GM18867 (cell line): Measurements from ENCODE around the gene PTGER4.
"Not testable (repeated sequence)": the region's sequence is repeated elsewhere in the genome, so short reads cannot be mapped to it uniquely, and the experiment has no call there.

Experiments used
- ATAC-seq: cut with Tn5 transposase; IDR thresholded peaks from one replicate; pipeline ENCODE4 v1.9.1; 2021; ENCODE audit warnings: mild to moderate bottlenecking, moderate library complexity; ENCODE audit not compliant: unreplicated experiment

Gene PTGER4

DNA sequence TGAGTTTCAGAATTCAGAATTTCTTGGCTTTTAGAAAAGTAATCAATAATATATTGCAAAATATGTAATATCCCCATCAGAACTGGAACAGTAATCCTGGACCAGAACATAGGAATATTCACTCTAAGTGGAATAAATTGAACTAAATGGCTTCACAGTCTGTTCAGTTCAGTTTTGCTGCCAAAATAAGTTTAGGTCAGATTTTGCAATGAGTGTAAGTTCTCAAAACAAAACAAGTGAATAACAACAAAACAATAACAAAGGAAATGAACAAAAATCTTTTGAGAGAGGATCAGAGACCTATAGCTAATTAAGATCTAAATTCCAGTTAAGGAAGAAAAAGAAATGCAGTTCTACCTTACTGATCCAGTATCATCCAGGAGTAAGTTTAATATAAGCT, 9.3 kb downstream of the PTGER4 start:
- no peak for ATAC-seq

GRCh38 chr5:40689438-40689837, 9.7 kb downstream of the PTGER4 start:
- peak; percentile 47 for ATAC-seq

DNA sequence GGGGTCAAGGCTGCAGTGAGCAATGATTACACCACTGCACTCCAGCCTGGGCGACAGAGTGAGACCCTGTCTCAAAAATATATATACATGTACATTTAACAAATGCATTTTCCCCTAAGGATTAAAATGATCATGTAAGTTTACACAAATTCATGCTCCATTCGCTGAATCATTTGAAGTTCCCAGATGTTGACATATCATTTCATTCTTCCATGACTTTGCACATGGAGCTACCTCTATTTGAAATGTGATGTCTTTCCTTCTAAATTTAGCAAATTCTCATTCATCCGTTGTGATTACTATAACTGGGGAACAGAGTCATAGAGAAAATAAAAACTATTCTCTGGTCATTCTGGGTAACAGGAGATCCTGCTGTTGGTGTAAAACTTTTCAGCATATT, 10.6 kb downstream of the PTGER4 start:
- ATAC-seq: no peak

DNA sequence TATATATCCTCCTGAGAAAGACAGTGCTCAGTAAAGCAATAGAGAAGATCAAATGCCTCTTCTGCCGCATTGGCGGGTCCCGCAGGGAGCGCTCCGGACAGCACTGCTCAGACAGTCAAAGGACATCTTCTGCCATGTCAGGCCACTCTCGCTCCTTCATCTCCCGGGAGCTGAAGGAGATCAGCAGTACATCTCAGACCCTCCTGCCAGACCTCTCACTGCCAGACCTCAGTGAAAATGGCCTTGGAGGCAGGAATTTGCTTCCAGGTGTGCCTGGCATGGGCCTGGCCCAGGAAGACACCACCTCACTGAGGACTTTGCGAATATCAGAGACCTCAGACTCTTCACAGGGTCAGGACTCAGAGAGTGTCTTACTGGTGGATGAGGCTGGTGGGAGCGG, 12.2 kb downstream of the PTGER4 start:
- ATAC-seq: no peak

- ATAC-seq: no peak
Observed at GRCh38 chr5:40694433-40694832, 14.7 kb downstream of the PTGER4 start.

DNA sequence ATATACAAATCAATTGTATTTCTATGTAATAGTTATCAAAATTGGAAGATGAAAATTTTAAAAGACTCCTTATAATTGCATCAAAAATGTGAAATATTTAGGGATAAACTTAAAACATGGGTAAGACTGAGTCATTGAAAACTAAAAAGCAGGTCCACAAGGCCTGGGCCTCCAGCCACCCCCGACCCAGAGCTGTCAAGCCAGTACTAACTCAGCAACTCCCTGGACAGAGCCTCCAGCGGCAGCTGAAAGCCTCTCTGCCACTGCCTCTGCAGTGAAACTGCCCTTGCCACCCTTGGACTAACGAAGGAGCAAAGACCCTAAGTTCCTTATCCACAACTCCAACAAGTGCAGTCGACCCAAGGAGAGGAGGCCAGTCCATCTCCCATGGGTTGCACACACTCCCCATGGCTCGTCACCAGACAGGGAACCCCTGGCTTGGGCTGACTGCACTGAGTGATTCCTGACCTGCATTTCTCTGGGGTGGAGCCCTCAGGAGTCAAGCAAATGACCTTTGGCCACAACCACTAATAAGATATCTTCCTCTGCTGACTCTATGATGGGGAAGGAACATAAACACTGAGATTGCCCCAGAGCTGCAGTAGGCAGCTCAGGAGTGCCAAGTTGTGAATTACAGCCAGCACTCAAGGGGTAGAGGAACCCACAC, 20.5 kb downstream of the PTGER4 start:
- no peak for ATAC-seq

- ATAC-seq: not testable (repeated sequence)
Observed at GRCh38 chr5:40702027-40702426, 22.3 kb downstream of the PTGER4 start.

GRCh38 chr5:40705484-40705883, 25.8 kb downstream of the PTGER4 start:
- ATAC-seq: not testable (repeated sequence)

- ATAC-seq: not testable (repeated sequence)
Observed at GRCh38 chr5:40710575-40710974, 30.9 kb downstream of the PTGER4 start.

GRCh38 chr5:40714001-40714400, 34.3 kb downstream of the PTGER4 start:
- no peak for ATAC-seq

DNA sequence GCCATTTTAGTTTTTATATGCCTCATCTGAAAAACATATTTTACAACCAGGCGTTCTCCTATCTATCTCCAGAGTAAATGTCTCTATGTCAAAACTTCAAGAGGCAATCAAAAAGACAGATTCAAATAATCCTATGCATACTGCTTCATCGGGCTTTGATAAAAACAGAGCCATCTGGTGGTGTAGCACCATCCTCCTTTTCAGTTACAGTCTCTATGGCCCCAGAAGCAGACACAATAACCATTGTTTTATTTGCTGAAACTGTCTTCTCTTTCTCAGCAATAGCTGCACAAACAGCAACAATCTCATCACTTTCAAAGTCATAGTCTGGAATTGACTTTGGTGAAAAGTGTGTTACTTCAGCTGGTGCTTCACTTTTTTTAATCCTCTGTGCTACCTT, 36.3 kb downstream of the PTGER4 start:
- no peak for ATAC-seq

GRCh38 chr5:40716590-40716989, 36.9 kb downstream of the PTGER4 start:
- no peak for ATAC-seq

GRCh38 chr5:40717281-40717680, 37.6 kb downstream of the PTGER4 start:
- no peak for ATAC-seq

- ATAC-seq: no peak
Observed at GRCh38 chr5:40720069-40720468, 40.4 kb downstream of the PTGER4 start.

- ATAC-seq: not testable (repeated sequence)
Observed at GRCh38 chr5:40722497-40722911, 42.8 kb downstream of the PTGER4 start.

DNA sequence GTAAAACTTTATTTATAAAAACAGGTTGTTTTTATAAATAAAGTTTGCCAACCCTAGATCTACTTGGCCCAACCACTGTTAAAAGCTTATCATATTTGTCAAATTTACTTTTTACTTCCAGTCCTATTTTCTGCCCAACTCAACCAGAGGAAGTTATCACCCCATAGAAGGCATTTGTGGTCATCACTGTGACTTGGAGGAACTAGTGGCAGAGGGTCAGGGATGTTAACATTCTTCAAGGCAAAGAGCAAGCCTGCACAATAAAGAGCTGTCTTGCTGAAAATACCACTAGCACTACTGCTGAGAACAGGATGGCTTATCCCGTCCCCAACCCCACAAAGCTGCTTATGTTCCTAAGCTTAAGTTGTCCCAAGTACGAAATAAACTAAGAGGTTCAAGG, 53.7 kb downstream of the PTGER4 start:
- ATAC-seq: no peak

GRCh38 chr5:40733879-40734563, 54.3 kb downstream of the PTGER4 start:
- ATAC-seq: no peak

DNA sequence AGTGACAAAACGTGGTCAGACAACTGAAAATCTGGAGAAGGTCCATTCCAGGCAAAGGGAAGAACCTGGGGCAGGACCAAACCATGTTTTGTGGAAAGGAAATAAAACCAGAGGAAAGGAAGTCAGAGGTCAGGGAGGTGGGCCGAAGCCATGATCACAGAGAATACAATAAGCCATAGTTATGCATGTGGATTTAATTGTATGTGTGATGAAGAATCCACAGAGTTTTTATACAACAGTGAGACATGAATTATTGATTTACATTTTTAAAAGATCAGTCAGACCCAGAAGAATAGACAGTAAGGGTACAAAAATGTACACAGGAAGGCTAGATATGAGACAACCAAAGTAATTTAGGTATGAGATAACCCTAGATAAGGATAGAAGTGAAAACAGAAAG, 55.3 kb downstream of the PTGER4 start:
- ATAC-seq: no peak

DNA sequence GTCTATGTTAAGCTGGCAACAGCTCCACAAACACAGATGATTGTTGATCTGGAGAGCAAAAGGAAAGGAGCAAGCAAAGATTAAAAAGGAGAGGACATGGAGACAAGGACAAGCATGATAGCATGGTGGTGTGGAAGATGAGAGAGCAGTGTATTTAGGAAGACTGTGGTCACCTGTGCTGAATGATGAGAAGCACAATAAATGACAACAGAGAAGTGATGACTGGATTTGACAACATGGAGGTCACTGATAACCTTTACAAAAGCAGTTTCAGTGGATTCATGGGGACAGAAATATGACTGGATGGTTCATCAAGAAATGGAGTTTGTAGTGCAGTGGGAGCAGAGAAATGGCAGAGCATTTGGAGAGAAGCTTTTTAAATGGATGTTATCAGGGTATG, 55.9 kb downstream of the PTGER4 start:
- ATAC-seq: no peak

- ATAC-seq: peak; percentile 82
Observed at GRCh38 chr5:40736103-40736875, 56.6 kb downstream of the PTGER4 start.

DNA sequence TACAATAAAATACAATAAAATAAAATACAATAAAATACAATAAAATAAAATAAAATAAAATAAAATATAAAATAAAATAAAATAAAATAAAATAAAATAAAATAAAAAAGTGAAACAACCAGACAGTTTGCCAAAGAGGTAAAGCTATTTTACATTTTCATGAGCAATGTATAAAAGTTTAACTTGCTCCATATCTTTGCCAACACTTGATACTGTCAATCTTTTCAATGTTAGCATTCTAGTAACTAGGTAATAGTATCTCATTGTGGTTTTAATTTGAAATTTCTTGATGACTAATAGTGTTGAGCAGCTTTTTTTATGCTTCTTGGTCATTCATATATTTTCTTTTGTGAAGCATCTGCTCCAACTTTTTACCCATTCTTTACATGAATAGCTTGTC, 58.8 kb downstream of the PTGER4 start:
- ATAC-seq: no peak
